Colon (tissue), 2 donors: ENCODE results near the gene FUT2.

Experiments used
- FAIRE-seq: peaks from 2 replicates; lab custom pipeline; 2012; peaks lifted over from hg19 to GRCh38; lab: Jason Lieb, UNC
- donor health status: control.
- donor health status: control.

FUT2 gene

GRCh38 chr19:48726556-48726955, 30.8 kb downstream of the FUT2 start:
- no peak for FAIRE-seq

- FAIRE-seq, result no peak
Measured at GRCh38 chr19:48728911-48729664, 33.3 kb downstream of the FUT2 start.

- no peak for FAIRE-seq
Measured at GRCh38 chr19:48731452-48731851, 35.7 kb downstream of the FUT2 start.

- no peak for FAIRE-seq
Measured at GRCh38 chr19:48734625-48735024, 38.9 kb downstream of the FUT2 start.

- no peak for FAIRE-seq
Measured at GRCh38 chr19:48735031-48735615, 39.4 kb downstream of the FUT2 start.

GRCh38 chr19:48737360-48737998, 41.7 kb downstream of the FUT2 start:
- FAIRE-seq, result no peak

GRCh38 chr19:48738557-48739403, 43.0 kb downstream of the FUT2 start:
- no peak for FAIRE-seq

- no peak for FAIRE-seq
Measured at GRCh38 chr19:48739404-48740163, 43.8 kb downstream of the FUT2 start.

- FAIRE-seq, result no peak
Measured at GRCh38 chr19:48740164-48740972, 44.6 kb downstream of the FUT2 start, which contains the start of gene RASIP1. Gene RASIP1, minus strand, starts transcription at chr19:48740610. Its CDS starts 328 bp downstream, at chr19:48740282.

- no peak for FAIRE-seq
Measured at GRCh38 chr19:48741129-48741999, 45.6 kb downstream of the FUT2 start.

GRCh38 chr19:48742096-48742495, 46.3 kb downstream of the FUT2 start:
- no peak for FAIRE-seq

- FAIRE-seq, result no peak
Measured at GRCh38 chr19:48745208-48745995, 49.6 kb downstream of the FUT2 start.

GRCh38 chr19:48746110-48746509, 50.3 kb downstream of the FUT2 start:
- no peak for FAIRE-seq

GRCh38 chr19:48746738-48747575, 51.2 kb downstream of the FUT2 start, which contains the start of gene IZUMO1:
Gene IZUMO1, minus strand, starts transcription at chr19:48746909. Its CDS starts 1,050 bp downstream, at chr19:48745859.
- no peak for FAIRE-seq

- FAIRE-seq, result no peak
Measured at GRCh38 chr19:48749571-48750198, 53.9 kb downstream of the FUT2 start.

GRCh38 chr19:48750351-48750750, 54.6 kb downstream of the FUT2 start:
- no peak for FAIRE-seq

GRCh38 chr19:48750771-48751504, 55.2 kb downstream of the FUT2 start:
- FAIRE-seq, result no peak
